Esophagus squamous epithelium (tissue), 4 donors: ENCODE data around the gene CRYAB.

Source experiments
- CTCF ChIP-seq, 6 experiments: fragments of 450-650 bp in 4 of 6; fragments of 200-600 bp in 2 of 6; sonication (generic) in 2 of 6; IDR thresholded peaks; one replicate each; pipeline ENCODE4 v1.5.1; 2016 to 2019; ENCODE audit warnings: antibody characterized with exemption in 6 of 6, mild to moderate bottlenecking in 4 of 6, moderate library complexity in 4 of 6
- POLR2A ChIP-seq, 4 donors: fragments of 450-650 bp; IDR thresholded peaks; one replicate each; pipeline ENCODE4 v1.6.1; 2017; ENCODE audit warnings: antibody characterized with exemption in 4 of 4, mild to moderate bottlenecking in 4 of 4, moderate library complexity in 3 of 4

- TF ChIP-seq CTCF (IDR thresholded peaks at IDR 0.05) = no peak
- TF ChIP-seq POLR2A (IDR thresholded peaks at IDR 0.05) = no peak
Measured at GRCh38 chr11:111947143-111947542, 35.6 kb upstream of the CRYAB start.
